ENCODE measurements around the gene MNS1.
"Not testable (repeated sequence)": the region's sequence is repeated elsewhere in the genome, so short reads cannot be mapped to it uniquely, and the experiment has no call there.

MNS1 gene

DNA sequence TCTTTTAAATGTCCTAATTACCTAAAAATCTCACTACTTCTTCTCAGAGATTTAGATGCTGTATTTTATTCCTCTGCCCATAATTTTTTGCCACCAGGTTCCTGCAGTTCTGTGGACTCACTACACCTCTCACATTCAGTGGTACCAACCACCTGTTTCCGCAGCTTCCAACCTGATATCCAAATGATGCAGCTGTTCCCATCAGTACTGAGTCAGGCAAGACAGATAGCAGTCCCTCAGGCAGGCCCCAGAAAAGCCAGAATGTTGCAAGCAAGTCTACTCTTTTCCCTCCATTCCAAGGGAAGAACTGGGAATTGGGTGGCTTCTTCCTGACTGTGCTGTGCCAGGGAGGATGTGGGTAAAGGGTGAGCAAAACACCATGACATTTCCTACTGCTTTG lies 39.0 kb downstream of the MNS1 start:
- H3K4me3 ChIP-seq (ENCODE audit: low read depth, low read length): no peak overlapping the region
- TF ChIP-seq, protein P1, sequence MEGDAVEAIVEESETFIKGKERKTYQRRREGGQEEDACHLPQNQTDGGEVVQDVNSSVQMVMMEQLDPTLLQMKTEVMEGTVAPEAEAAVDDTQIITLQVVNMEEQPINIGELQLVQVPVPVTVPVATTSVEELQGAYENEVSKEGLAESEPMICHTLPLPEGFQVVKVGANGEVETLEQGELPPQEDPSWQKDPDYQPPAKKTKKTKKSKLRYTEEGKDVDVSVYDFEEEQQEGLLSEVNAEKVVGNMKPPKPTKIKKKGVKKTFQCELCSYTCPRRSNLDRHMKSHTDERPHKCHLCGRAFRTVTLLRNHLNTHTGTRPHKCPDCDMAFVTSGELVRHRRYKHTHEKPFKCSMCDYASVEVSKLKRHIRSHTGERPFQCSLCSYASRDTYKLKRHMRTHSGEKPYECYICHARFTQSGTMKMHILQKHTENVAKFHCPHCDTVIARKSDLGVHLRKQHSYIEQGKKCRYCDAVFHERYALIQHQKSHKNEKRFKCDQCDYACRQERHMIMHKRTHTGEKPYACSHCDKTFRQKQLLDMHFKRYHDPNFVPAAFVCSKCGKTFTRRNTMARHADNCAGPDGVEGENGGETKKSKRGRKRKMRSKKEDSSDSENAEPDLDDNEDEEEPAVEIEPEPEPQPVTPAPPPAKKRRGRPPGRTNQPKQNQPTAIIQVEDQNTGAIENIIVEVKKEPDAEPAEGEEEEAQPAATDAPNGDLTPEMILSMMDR (IDR thresholded peaks at IDR 0.05; ENCODE audit: borderline replicate concordance, insufficient read depth, low read depth, low read length): no peak

DNA sequence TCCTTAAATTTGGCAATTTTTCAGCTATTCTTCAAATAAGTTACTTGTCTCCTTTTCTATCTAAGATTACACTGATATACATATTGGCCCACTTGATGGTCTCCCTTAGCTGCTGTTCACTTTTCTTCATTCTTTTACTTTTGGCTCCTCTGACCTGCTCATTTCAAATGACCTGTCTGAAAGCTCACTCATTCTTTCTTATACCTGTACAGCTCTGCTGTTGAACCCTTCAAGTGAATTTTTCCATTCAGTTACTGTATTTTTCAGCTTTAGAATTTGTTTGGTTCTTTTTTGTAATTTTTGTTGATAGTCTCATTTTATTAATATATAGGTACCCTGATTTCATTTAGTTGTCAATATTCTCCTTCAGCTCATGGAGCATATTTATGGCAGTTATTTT lies 39.7 kb downstream of the MNS1 start:
- TF ChIP-seq, protein P1 (IDR thresholded peaks at IDR 0.05; ENCODE audit: borderline replicate concordance, insufficient read depth, low read depth, low read length): no peak
- H3K4me3 ChIP-seq (ENCODE audit: low read depth, low read length): no peak overlapping the region

DNA sequence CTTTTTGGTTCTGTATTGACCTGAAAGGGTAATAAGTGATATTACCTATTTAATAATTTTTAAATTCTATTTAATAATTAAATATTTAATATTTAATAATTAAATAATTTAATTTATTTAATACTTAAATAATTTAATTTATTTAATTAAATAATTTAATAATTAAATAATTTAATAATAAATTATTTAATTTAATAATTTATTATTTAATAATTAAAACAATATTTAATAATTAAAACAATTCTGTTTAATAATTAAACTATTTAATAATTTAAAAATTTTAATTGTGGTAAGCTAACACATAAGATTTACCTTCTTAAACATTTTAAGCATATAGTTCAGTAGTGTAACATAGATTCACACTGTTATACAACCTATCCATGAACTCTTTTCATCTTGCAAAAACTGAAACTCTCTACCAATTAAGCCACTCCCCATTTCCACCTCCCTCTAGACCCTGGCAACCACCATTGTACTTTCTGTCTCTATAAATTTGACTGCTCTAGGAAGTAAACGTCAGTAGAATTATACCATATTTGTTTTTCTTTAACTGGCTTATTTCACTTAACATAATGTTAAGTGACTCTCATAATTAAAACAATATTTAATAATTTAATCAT lies 51.7 kb downstream of the MNS1 start:
- H3K4me3 ChIP-seq (ENCODE audit: low read depth, low read length): not testable (repeated sequence)

DNA sequence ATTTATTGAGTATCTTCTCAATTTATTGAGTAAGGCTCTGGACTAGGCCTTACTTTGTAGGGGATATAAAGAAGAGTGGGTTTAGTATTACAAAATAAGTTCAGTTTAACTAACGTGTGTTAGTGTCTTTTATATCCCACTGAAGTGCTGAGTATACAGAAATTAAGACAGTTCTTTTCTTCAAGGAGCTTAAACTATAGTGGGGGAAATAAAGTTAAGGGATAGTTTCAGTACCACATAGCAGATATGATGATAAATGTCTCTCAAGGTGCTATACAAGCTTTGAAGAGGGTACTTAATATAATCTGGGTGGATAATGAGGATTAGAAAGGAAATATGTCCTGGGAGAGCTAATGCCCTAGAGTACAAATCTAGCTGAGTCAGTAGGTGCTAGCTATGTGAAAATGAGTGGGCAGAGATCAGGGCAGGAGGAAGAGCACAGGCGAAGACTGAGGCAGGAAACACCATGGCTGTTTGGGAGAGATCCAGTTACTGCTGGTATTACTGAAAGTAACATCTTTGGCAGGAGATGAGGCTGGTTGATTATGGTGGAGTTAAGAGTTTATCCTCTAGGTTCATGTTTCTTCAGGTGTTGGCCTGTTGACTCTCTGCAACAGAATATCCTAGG lies 53.7 kb downstream of the MNS1 start:
- TF ChIP-seq, protein P1 (IDR thresholded peaks at IDR 0.05; ENCODE audit: borderline replicate concordance, insufficient read depth, low read depth, low read length): no peak
- no peak overlapping the region for H3K4me3 ChIP-seq (ENCODE audit: low read depth, low read length)

DNA sequence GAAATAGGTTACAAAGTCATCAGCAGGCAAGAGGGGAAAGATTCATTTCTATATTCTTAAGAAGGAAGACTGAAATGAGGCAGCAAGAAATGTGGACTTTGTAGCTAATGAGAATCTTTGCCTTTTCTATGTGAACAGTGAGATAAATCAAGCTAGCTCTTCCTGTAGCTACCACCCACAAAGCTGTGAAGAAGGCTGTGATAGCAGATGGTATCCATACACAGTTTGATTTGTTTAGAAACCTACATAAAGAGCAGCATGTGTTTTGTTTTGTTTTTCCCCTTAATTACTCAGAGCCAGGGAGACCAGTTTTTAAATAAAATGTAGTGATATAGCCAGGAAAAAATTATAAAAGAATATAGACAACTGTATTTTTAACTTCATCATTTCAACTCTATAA lies 54.2 kb downstream of the MNS1 start:
- TF ChIP-seq, protein P1 (IDR thresholded peaks at IDR 0.05; ENCODE audit: borderline replicate concordance, insufficient read depth, low read depth, low read length): no peak
- no peak overlapping the region for H3K4me3 ChIP-seq (ENCODE audit: low read depth, low read length)

DNA sequence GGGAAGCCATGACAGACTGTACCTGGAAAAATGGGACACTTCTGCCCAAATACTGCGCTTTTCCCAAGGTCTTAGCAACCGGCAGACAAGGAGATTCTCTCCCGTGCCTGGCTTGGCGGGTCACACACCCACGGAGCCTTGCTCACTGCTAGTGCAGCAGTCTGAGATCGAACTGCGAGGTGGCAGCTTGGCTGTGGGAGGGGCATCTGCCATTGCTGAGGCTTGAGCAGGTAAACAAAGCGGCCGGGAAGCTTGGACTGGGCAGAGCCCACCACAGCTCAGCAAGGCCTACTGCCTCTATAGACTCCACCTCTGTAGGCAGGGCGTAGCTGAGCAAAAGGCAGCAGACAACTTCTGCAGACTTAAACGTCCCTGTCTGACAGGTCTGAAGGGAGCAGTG lies 65.7 kb downstream of the MNS1 start:
- not testable (repeated sequence) for H3K4me3 ChIP-seq (ENCODE audit: low read depth, low read length)

DNA sequence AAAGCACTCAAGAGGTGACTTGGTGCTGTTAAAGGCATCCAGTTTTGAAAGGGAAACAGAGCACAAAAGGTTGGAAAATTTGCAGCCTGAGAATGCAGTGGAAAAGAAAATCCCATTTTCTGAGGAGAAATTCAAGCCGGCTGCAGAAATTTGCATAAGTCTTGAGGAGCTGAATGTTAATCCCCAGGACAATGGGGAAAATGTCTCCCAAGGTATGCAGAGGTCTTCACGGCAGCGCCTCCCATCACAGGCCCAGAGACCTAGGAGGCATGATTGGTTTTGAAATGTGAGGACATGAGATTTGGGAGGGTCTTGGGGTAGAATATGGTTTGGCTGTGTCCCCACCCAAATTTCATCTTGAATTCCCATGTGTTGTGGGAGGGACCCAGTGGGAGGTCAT lies 67.6 kb downstream of the MNS1 start:
- H3K4me3 ChIP-seq (ENCODE audit: low read depth, low read length): not testable (repeated sequence)

DNA sequence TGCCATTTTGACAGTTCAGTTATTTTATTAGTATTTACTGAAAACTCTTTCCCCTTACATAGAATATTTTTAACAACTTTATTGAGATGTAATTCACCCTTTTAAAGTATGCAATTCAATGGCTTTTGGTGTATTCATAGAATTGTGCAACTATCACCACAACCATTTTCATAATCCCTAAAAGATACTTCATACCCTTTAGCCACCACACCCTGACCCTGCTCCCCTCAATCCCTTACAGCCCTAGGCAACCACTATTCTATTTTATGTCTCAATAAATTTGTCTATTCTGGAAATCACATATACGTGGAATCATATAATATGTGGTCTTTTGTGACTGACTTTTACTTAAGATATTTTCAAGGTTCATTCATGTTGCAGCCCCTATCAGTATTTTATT lies 70.0 kb downstream of the MNS1 start:
- TF ChIP-seq, protein P1 (IDR thresholded peaks at IDR 0.05; ENCODE audit: borderline replicate concordance, insufficient read depth, low read depth, low read length): no peak
- no peak overlapping the region for H3K4me3 ChIP-seq (ENCODE audit: low read depth, low read length)

DNA sequence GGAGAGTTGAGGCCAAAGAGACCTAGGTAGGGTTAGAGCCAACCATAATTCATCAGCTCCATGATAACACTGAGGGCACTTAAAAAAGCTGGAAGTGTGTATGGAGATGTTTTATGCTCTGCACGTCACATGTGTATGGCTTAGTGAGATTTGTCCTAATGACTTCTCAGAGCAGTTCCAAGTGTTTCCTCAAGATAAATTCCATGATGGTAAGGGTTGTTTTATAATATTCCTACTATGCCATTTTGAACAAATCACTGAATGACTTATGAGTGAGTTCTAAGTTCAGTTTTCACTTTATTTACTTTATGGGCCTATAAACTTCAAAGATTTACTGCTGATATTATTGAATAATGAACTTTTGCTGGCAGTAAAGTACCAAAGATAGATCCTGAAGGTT lies 71.7 kb downstream of the MNS1 start:
- no peak overlapping the region for H3K4me3 ChIP-seq (ENCODE audit: low read depth, low read length)
- TF ChIP-seq, protein P1 (IDR thresholded peaks at IDR 0.05; ENCODE audit: borderline replicate concordance, insufficient read depth, low read depth, low read length): no peak
